Activated CD4-positive, CD25-positive, alpha-beta regulatory T cell treated with anti-CD3 and anti-CD28 coated beads, Interleukin-2, amount 50 U/mL, for 16 hours (primary cell): ENCODE data around the gene IGF1R.

Source experiments
- DNase-seq: peaks from one replicate; pipeline ENCODE4 v3.0.0-alpha.2; 2020; ENCODE audit warnings: low read depth, low spot score

Gene IGF1R

GRCh38 chr15:98826658-98827057, 178.3 kb downstream of the IGF1R start:
- DNase-seq = no peak

GRCh38 chr15:98827217-98827616, 178.9 kb downstream of the IGF1R start:
- DNase-seq = no peak

- no peak for DNase-seq
Observed at GRCh38 chr15:98830034-98830634, 181.8 kb downstream of the IGF1R start.

- DNase-seq = no peak
Observed at GRCh38 chr15:98834976-98835375, 186.6 kb downstream of the IGF1R start.

GRCh38 chr15:98835876-98836275, 187.5 kb downstream of the IGF1R start:
- no peak for DNase-seq

- no peak for DNase-seq
Observed at GRCh38 chr15:98838387-98839259, 190.3 kb downstream of the IGF1R start.

GRCh38 chr15:98840053-98840452, 191.7 kb downstream of the IGF1R start:
- no peak for DNase-seq

GRCh38 chr15:98841419-98841970, 193.2 kb downstream of the IGF1R start:
- no peak for DNase-seq

GRCh38 chr15:98842192-98842972, 194.0 kb downstream of the IGF1R start:
- DNase-seq = no peak

- no peak for DNase-seq
Observed at GRCh38 chr15:98842973-98843285, 194.6 kb downstream of the IGF1R start.

GRCh38 chr15:98843844-98844243, 195.5 kb downstream of the IGF1R start:
- no peak for DNase-seq

GRCh38 chr15:98844261-98844660, 195.9 kb downstream of the IGF1R start:
- no peak for DNase-seq

GRCh38 chr15:98845138-98845884, 197.0 kb downstream of the IGF1R start:
- DNase-seq = no peak

- peak; percentile 29 for DNase-seq
Observed at GRCh38 chr15:98850961-98851572, 202.7 kb downstream of the IGF1R start.

- DNase-seq = no peak
Observed at GRCh38 chr15:98853161-98853560, 204.8 kb downstream of the IGF1R start.

GRCh38 chr15:98853617-98854420, 205.5 kb downstream of the IGF1R start:
- no peak for DNase-seq

GRCh38 chr15:98854496-98854895, 206.2 kb downstream of the IGF1R start:
- no peak for DNase-seq

GRCh38 chr15:98855067-98855814, 206.9 kb downstream of the IGF1R start:
- DNase-seq = no peak

- DNase-seq = no peak
Observed at GRCh38 chr15:98855815-98856531, 207.6 kb downstream of the IGF1R start.
